LNCaP clone FGC (cell line): ENCODE results near the gene BTF3.

ENCODE experiments used
- DNase-seq: peaks from one replicate; pipeline ENCODE4 v3.0.0-alpha.2; 2011; ENCODE audit warnings: low read depth
- H3K4me3 ChIP-seq: 2 replicates; pipeline ENCODE4 v1.5.1; 2011; ENCODE audit warnings: mild to moderate bottlenecking, low read depth, low read length, control low read depth
- TF ChIP-seq, protein P1 (sequence below): IDR thresholded peaks from 2 replicates; pipeline ENCODE4 v1.5.1; 2012; ENCODE audit warnings: mild to moderate bottlenecking; ENCODE audit not compliant: control insufficient read depth, insufficient read depth; ENCODE audit errors: extremely low read depth

The BTF3 gene

DNA sequence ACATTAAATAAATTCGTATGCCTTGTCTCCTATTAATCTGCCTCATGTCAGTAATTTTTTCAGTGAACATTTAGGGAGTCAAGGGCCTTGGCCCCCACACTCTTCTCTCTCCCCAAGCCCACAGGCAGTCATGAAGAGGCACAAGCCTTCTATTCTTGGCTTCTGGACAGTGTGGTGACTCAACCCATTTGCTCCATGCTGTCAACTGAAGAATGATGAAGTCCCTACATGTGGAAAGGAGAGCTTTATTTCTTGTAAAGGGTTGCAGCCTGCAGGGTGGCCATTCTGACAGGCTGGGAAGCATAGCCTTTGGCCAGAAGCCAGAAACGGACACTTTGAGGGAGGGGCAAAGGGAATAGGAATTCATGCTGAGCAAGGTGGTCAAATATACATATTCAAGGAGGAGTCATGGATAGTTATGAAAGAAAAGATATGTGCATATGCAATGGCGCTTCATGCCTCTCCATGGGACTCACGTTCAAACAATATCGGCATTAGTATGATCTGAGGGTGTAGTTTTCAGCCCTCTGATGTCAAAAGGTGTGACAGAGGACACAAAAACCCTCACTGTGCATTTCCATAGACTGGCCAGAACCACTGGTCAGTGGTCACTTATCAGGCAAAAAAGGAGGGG, 35.9 kb downstream of the BTF3 start:
- no peak overlapping the region for H3K4me3 ChIP-seq
- DNase-seq: no peak
- TF ChIP-seq, protein P1, sequence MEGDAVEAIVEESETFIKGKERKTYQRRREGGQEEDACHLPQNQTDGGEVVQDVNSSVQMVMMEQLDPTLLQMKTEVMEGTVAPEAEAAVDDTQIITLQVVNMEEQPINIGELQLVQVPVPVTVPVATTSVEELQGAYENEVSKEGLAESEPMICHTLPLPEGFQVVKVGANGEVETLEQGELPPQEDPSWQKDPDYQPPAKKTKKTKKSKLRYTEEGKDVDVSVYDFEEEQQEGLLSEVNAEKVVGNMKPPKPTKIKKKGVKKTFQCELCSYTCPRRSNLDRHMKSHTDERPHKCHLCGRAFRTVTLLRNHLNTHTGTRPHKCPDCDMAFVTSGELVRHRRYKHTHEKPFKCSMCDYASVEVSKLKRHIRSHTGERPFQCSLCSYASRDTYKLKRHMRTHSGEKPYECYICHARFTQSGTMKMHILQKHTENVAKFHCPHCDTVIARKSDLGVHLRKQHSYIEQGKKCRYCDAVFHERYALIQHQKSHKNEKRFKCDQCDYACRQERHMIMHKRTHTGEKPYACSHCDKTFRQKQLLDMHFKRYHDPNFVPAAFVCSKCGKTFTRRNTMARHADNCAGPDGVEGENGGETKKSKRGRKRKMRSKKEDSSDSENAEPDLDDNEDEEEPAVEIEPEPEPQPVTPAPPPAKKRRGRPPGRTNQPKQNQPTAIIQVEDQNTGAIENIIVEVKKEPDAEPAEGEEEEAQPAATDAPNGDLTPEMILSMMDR: no peak

DNA sequence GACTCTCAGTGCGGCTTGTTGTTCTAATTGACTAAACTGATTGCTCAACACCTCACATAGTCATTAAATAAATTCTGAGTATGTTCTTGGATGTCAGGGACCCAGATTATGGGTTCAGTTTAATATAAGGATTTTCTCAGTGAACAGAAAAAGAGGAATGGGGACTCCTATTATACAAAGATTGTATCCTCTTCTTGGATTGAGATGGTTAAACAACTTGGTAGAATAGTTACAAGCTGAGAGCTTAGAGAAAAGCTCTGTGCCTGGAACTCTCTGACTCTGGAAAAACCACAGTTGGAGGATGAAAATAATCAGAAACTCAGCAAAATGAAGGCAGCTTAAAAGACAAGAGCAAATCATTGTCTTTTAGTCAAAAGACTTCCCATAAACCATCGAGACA, 36.7 kb downstream of the BTF3 start:
- TF ChIP-seq, protein P1: no peak
- H3K4me3 ChIP-seq: no peak overlapping the region
- DNase-seq: no peak

DNA sequence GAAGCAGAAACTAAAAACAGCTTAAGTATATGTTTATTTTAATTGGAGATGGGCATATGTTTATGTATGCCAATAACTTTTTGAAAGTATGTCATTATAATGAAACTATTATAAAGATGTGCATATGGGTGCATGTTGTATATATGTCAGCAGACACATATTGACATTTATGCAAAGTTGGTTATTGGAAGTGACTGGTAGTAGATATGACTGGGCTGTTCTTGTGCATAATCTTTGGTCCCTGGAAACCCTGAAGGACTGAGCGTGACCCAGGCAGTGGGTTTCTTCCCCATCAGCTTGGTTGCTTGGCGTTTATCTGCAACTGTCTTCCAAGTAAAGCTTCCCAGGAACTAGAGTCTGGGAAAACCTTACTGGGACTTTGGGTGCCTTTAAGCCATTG, 41.5 kb downstream of the BTF3 start:
- H3K4me3 ChIP-seq: no peak overlapping the region
- TF ChIP-seq, protein P1: no peak
- DNase-seq: no peak

GRCh38 chr5:73540192-73540591, 42.0 kb downstream of the BTF3 start:
- TF ChIP-seq, protein P1: no peak
- no peak for DNase-seq
- H3K4me3 ChIP-seq: no peak overlapping the region

DNA sequence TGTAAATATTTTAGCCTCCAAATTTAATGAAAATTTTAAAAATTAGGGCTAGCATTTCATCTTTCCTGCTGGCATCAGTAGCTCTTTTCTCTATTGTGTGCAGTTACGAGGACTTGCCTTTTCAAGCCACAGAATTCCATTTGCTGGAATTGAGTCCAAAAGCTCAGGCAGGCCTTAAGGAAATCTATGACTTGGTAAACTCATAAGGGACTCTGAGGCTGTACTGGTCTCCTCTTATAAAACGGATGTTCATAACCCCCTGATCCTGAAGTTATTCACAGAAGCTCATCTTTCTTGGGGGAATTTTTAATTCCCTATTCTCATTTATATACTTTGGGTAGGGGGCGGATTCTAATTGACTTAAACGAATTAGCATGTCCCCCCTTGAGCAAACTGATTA, 43.8 kb downstream of the BTF3 start:
- no peak overlapping the region for H3K4me3 ChIP-seq
- TF ChIP-seq, protein P1: no peak
- DNase-seq: peak; percentile 28

GRCh38 chr5:73544429-73545402, 46.5 kb downstream of the BTF3 start:
- no peak overlapping the region for H3K4me3 ChIP-seq
- peak; percentile 93 for DNase-seq
- TF ChIP-seq, protein P1: no peak

- TF ChIP-seq, protein P1: no peak
- no peak overlapping the region for H3K4me3 ChIP-seq
- DNase-seq: no peak
Measured at GRCh38 chr5:73545403-73545779, 47.1 kb downstream of the BTF3 start.
